Omental fat pad (tissue), 4 donors: ENCODE measurements around the gene ATP8A2. TPM values are rescaled to one million over a fixed set of nuclear protein-coding genes. Genes with fewer than 3 reads are reported as not detected.

Experiments used
- ATAC-seq: fragments of 150-250 bp; one replicate; pipeline ENCODE4 v1.9.1; 2016; ENCODE audit warnings: mild to moderate bottlenecking, moderate library complexity; ENCODE audit not compliant: low FRiP score
- DNase-seq: peaks from one replicate; pipeline ENCODE4 v3.0.0-alpha.2; 2019; ENCODE audit warnings: low spot score
- CTCF ChIP-seq, 3 donors: fragments of 450-650 bp; IDR thresholded peaks; one replicate each; pipeline ENCODE4 v1.5.1; 2016 to 2017; ENCODE audit warnings: antibody characterized with exemption in 3 of 3, mild to moderate bottlenecking in 3 of 3, moderate library complexity in 2 of 3
- total RNA-seq, 4 donors: library from RNA; depleted of rRNA; stranded (reverse); fragments of >200 nt; gene quantifications; one replicate each; pipeline ENCODE4 v1.1.0, GENCODE V29; 2016

Gene ATP8A2
- total RNA-seq, 4 donors from 2014 or later, result 0.16 to 0.19 TPM; not detected in 2

GRCh38 chr13:25371158-25371874 is 458 bp upstream of the ATP8A2 start:
- ATAC-seq, result no peak
- DNase-seq, result no peak
- no peak for TF ChIP-seq CTCF (IDR thresholded peaks at IDR 0.05)

GRCh38 chr13:25372284-25373081 is 709 bp downstream of the ATP8A2 start:
- DNase-seq (no peak), ATAC-seq (peak; percentile 19)
- no peak for TF ChIP-seq CTCF (IDR thresholded peaks at IDR 0.05)

GRCh38 chr13:25375727-25376358 is 4.1 kb downstream of the ATP8A2 start:
- no peak for ATAC-seq
- TF ChIP-seq CTCF (IDR thresholded peaks at IDR 0.05), result no peak
- no peak for DNase-seq

- TF ChIP-seq CTCF (IDR thresholded peaks at IDR 0.05), result no peak
- ATAC-seq (no peak), DNase-seq (no peak)
Measured at GRCh38 chr13:25377244-25377962, 5.6 kb downstream of the ATP8A2 start.

- no peak for TF ChIP-seq CTCF (IDR thresholded peaks at IDR 0.05)
- ATAC-seq, result no peak
- no peak for DNase-seq
Measured at GRCh38 chr13:25378528-25378927, 6.8 kb downstream of the ATP8A2 start.

- ATAC-seq (no peak), DNase-seq (no peak)
- no peak for TF ChIP-seq CTCF (IDR thresholded peaks at IDR 0.05)
Measured at GRCh38 chr13:25379011-25379410, 7.2 kb downstream of the ATP8A2 start.
